SH-SY5Y (cell line): ENCODE results near the gene PRR16.

Source experiments
- GATA2 ChIP-seq: IDR thresholded peaks from 2 replicates; pipeline ENCODE4 v1.6.1; 2011; ENCODE audit warnings: mild to moderate bottlenecking, low read depth, low read length
- GATA3 ChIP-seq: IDR thresholded peaks from 2 replicates; pipeline ENCODE4 v1.6.1; 2011; ENCODE audit warnings: low read depth, mild to moderate bottlenecking, low read length, moderate library complexity

DNA sequence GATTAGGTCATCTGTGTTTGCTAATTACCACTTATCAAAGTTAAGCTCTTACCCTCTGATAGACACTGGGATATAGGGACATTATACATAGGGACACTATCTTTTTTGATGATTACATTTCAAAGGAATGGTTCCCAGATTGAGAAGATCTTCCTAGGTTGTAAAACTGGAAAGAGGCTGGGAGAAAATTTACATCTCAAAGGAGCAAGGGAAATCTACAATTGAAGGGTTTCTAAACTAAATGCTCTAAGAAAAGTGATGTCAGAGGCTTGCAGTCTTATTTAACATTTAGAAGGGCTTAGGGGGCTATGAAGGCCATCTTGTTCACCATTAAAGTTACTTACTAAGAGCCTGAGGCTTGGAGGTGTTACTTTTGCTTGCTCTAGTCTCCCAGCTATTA, 242.8 kb downstream of the PRR16 start:
- TF ChIP-seq GATA3: no peak
- TF ChIP-seq GATA2: no peak
